VCaP (cell line): ENCODE measurements around the gene TOE1.

Source experiments
- H3K27ac ChIP-seq: fragments of 450-650 bp; 2 replicates; pipeline ENCODE4 v1.5.1; 2017
- TF ChIP-seq, protein P1 (sequence below): fragments of 450-650 bp; conservative IDR thresholded peaks from 2 replicates; pipeline ENCODE4 v1.5.1; 2017; ENCODE audit warnings: mild to moderate bottlenecking, moderate library complexity

The TOE1 gene

DNA sequence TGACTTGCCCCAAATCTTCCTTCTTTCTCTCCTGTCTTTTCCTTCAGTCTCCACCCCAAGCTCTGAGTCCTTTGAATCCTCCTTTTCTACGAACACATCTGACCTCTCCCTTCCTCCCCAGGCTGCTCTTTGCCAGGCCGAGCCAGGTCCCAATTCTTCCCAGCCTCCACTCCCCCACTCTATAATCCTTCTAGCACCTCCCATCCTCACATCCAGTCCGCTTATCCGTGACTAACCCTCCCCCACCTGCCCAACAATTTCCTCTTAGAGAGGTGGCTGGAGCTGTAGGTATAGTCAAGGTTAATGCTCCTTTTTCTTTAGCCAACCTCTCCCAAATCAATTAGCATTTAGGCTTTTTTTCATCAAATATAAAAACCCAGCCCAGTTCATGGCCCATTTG, 22.8 kb upstream of the TOE1 start:
- H3K27ac ChIP-seq: no peak overlapping the region
- TF ChIP-seq, protein P1, sequence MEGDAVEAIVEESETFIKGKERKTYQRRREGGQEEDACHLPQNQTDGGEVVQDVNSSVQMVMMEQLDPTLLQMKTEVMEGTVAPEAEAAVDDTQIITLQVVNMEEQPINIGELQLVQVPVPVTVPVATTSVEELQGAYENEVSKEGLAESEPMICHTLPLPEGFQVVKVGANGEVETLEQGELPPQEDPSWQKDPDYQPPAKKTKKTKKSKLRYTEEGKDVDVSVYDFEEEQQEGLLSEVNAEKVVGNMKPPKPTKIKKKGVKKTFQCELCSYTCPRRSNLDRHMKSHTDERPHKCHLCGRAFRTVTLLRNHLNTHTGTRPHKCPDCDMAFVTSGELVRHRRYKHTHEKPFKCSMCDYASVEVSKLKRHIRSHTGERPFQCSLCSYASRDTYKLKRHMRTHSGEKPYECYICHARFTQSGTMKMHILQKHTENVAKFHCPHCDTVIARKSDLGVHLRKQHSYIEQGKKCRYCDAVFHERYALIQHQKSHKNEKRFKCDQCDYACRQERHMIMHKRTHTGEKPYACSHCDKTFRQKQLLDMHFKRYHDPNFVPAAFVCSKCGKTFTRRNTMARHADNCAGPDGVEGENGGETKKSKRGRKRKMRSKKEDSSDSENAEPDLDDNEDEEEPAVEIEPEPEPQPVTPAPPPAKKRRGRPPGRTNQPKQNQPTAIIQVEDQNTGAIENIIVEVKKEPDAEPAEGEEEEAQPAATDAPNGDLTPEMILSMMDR: no peak

DNA sequence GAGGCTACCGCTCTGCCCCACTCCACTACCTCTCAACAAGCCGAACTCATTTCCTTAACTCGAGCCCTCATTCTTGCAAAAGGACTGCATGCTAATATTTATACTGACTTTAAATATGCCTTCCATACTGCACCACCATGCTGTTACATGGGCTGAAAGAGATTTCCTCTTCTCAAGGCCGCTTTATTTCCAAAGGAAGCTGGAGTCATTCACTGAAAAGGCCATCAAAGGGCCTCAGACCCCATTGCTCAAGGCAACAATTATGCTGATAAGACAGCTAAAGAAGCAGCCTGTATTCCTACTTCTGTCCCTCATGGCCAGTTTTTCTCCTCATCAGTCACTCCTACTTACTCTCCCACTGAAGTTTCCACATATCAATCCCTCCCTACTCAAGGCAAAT, 20.2 kb upstream of the TOE1 start:
- H3K27ac ChIP-seq: no peak overlapping the region
- TF ChIP-seq, protein P1: no peak

DNA sequence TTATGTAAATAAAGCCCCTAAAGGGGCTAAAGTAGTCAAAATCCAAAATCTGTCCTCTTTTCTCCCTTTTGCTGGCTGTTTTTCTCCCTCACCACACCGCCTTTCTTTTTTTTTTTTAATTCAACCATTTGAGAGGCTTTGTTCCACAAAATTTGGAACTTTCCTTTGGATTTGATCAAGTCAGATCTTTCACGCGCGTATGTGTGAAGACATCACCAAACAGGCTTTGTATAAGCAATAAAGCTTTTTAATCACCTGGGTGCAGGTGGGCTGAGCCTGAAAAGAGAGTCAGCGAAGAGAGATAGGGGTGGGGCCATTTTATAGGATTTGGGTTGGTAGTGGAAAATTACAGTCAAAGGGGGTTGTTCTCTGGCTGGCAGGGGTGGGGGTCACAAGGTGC, 18.5 kb upstream of the TOE1 start:
- TF ChIP-seq, protein P1: no peak
- H3K27ac ChIP-seq: no peak overlapping the region

DNA sequence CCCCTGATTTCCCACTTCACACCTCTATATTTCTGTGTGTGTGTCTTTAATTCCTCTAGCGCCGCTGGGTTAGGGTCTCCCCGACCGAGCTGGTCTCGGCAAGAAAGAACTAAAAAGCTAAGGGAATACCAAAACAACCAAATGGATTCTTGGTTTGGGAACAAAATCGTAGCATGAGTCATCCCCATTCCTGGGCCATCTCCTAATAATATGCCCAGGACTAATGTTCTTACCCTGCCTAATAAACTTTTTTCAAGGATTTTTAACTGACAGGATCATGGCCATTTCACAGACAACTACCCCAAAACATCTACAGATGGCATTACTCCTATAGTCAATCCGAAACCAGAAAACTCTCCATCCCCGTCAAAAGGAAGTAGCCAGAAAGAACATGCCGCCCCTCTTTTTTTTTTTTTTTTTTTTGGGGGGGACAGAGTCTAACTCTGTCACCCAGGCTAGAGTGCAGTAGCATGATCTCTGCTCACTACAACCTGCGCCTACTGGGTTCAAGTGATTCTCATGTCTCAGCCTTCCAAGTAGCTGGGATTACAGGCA, 17.4 kb upstream of the TOE1 start:
- TF ChIP-seq, protein P1: no peak
- no peak overlapping the region for H3K27ac ChIP-seq

DNA sequence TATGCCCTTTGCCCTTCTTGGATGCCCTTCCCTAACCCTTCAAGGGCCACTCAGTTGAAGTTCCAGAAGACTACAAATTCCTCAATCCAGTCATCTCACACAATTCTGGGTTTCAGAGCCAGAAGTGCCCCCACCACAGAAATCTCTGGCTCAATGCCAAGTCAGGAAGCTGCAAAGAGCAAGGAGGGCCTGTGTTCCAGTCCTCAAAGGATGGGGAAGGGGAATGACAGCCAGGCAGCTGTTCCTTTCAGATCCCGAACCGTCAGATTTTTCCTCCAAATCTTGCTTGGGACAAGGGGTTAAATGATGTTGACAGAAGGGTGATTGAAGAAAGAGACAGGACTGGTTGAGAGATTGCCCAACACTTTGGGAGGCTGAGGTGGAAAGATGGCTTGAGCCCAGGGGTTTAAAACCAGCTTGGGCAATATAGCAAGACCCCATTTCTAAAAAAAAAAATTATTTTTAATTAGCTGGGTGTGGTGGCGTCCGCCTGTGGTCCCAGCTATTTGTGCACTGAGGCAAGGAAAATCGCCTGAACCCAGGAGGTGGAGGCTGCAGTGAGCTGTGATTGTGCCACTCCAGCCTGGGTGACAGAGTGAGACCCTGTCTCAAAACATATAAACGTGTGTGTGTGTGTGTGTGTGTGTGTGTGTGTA, 14.0 kb upstream of the TOE1 start:
- TF ChIP-seq, protein P1: no peak
- H3K27ac ChIP-seq: no peak overlapping the region

- H3K27ac ChIP-seq: no peak within 1 kb of the TSS
- TF ChIP-seq, protein P1: no peak
These were observed 13.0 kb upstream of the TOE1 start, which contains the start of gene HPDL for GRCh38 chr1:45326627-45327623. Gene HPDL, plus strand, starts transcription at chr1:45326895. Its CDS starts 254 bp downstream, at chr1:45327149.
